Choroid plexus epithelial cell (primary cell): ENCODE measurements around the gene PPY.

ENCODE experiments used
- DNase-seq: peaks from one replicate; pipeline ENCODE4 v3.0.0-alpha.2; 2010; ENCODE audit warnings: low read depth
- H3K4me3 ChIP-seq: 2 replicates; pipeline ENCODE4 v1.5.1; 2011; ENCODE audit warnings: low read depth, mild to moderate bottlenecking, control low read depth, low read length, moderate library complexity
- CTCF ChIP-seq: conservative IDR thresholded peaks from 2 replicates; pipeline ENCODE4 v1.5.1; 2011; ENCODE audit warnings: low read depth, mild to moderate bottlenecking, control low read depth, inconsistent platforms, low read length, moderate library complexity

The PPY gene

GRCh38 chr17:43891851-43892646 lies 50.2 kb downstream of the PPY start:
- DNase-seq, result peak; percentile 9
- no peak overlapping the region for H3K4me3 ChIP-seq
- no peak for TF ChIP-seq CTCF
